Measurements from ENCODE around the gene C5.

DNA sequence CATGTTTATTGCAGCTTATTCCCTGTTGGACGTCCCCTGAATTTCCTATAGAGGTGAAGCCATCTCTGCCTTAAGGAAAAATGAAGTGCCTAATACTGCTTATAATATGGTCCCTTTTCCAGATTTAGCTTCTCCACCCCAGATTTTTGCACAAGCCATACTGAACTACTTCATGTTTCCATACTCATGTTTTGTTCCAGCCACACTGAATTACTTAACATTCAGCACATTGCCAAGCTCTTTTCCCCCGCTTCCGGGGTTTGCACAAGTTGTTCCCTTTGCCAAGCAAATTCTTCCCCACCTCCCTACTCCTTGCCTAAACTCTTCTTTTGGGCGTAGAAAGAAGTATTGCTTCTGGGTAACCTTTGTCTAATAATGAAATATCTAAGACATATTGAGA is 23.0 kb upstream of the C5 start:
- TF ChIP-seq POLR2A (IDR thresholded peaks at IDR 0.05; ENCODE audit: low read depth, low read length) (no peak), POLR2AphosphoS5 (IDR thresholded peaks at IDR 0.05; ENCODE audit: low read depth, low read length) (no peak), TAF1 (IDR thresholded peaks at IDR 0.05; ENCODE audit: low read depth, low read length) (no peak)
